ENCODE measurements around the gene OR13J1. TPM values are rescaled to one million over a fixed set of nuclear protein-coding genes. Genes with fewer than 3 reads are reported as not detected.

Gene OR13J1
- total RNA-seq, 1 donor from 2014 or later: not detected

GRCh38 chr9:35905912-35906679 is 35.9 kb upstream of the OR13J1 start, which contains the start of gene HRCT1:
Gene HRCT1, plus strand, starts transcription at chr9:35906202. Its CDS starts 86 bp downstream, at chr9:35906288.
- peak within 1 kb of the TSS; percentile 96 for H3K27ac Mint-ChIP-seq
- no peak within 1 kb of the TSS for H3K4me3 Mint-ChIP-seq

DNA sequence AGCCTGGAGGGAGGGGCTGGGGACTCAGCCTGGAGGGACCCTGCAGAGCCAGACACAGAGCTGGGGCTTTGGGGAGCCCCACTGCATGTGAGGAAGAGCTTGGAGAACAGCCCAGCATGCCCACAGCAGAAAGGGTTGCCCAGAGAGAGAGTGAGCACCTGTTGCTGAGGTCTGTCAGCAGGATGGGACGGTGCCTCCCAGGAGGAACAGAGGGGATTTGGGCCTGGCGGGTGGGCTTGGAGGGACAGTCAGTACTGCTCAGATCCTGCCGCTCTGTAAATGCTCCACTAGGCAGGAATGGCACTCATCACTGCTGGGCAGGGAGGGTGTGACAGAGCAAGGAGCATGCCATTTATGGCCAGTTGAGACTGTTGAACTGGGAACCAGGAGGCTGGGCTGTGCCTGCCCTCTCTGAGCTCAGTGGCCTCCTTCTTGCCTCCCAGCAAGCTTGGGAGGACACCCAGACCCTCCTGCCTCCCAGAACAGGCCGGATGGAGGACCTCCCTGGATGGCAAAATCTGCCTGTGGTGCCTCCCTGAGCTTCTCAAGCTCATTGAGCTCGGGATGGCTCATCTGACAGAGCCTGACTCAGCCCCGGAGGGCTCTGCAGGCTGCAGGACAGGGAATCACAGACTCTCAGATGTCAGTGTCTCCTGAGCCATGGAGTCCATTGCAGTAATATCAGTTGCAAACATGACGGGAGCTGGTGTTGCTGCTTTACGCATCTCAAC is 35.0 kb upstream of the OR13J1 start:
- no peaks in the 10 kb centered on the region for H3K36me3 Mint-ChIP-seq
- peak overlapping the region; percentile 16 for H3K27ac Mint-ChIP-seq
- H3K9me3 Mint-ChIP-seq: no peaks in the 10 kb centered on the region
- no peak overlapping the region for H3K4me3 Mint-ChIP-seq
- H3K4me1 Mint-ChIP-seq: peaks cover 56% of the 10 kb centered on the region
- H3K27me3 Mint-ChIP-seq (ENCODE audit: low read depth): peaks cover 18% of the 10 kb centered on the region
- TF ChIP-seq CTCF (IDR thresholded peaks at IDR 0.05; ENCODE audit: unreplicated experiment): no peak
- DNase-seq (ENCODE audit: low spot score in 2 of 2, unreplicated experiment in 2 of 2): no peak

More at GRCh38 chr9:35905912-35906679, 35.9 kb upstream of the OR13J1 start, which contains the start of gene HRCT1:
- H3K27me3 Mint-ChIP-seq (ENCODE audit: low read depth): peaks cover 12% of the 10 kb centered on the region
- H3K4me1 Mint-ChIP-seq: peaks cover 62% of the 10 kb centered on the region
- no peak for TF ChIP-seq CTCF (IDR thresholded peaks at IDR 0.05; ENCODE audit: unreplicated experiment)
- H3K36me3 Mint-ChIP-seq: no peaks in the 10 kb centered on the region
- no peaks in the 10 kb centered on the region for H3K9me3 Mint-ChIP-seq
- peak in 1 of 2 experiments; percentile 65 for DNase-seq (ENCODE audit: low spot score in 2 of 2, unreplicated experiment in 2 of 2)

DNA sequence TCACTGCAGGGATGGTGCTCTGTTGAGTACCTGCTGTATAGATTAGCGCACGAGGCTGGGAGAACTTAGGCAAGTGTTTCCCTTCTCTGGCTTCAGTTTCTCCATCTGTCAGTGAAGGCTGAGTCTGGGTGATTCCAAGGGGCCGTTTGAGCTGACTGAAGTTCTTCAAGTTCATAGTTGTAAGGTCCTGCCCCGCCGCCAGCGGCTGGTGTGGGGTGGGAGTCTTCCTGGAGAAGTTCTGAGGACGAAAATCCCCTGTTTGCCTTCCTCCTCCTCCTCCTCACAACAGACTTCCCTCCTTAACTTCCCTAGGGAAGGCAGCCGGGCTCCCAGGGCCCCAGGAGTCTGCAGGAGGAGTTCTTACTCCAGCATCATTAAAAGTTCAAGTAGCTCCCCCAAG is 34.1 kb upstream of the OR13J1 start:
- Mint-ChIP-seq H3K36me3 (no peaks in the 10 kb centered on the region), H3K9me3 (no peaks in the 10 kb centered on the region), H3K27ac (no peak overlapping the region), H3K27me3 (ENCODE audit: low read depth) (peaks cover 19% of the 10 kb centered on the region), H3K4me3 (no peak overlapping the region), H3K4me1 (peaks cover 51% of the 10 kb centered on the region)
- no peak for DNase-seq (ENCODE audit: low spot score in 2 of 2, unreplicated experiment in 2 of 2)
- no peak for TF ChIP-seq CTCF (IDR thresholded peaks at IDR 0.05; ENCODE audit: unreplicated experiment)

DNA sequence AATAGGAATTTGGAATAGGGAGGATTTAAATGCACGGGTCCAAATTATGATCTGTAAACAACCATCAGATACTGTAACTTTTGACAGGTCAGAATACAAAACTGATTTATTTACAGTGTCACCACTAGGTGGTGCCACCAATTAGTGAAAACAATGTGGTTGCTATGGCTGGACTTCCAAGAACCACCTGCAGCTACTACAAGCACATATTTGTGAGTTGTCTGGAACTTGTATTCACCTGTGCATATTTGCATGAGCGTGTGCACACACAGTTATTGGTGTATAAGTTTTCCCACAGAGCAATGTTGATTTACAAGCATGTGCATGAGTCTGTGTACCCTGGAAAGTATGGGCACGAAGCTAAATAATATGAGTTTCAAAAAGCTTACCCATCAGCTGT is 32.8 kb upstream of the OR13J1 start:
- DNase-seq (ENCODE audit: low spot score in 2 of 2, unreplicated experiment in 2 of 2): no peak
- peak; percentile 77 for TF ChIP-seq CTCF (IDR thresholded peaks at IDR 0.05; ENCODE audit: unreplicated experiment)
- Mint-ChIP-seq H3K4me3 (no peak overlapping the region), H3K27me3 (ENCODE audit: low read depth) (peaks cover 29% of the 10 kb centered on the region), H3K9me3 (no peaks in the 10 kb centered on the region), H3K36me3 (no peaks in the 10 kb centered on the region), H3K27ac (no peak overlapping the region), H3K4me1 (peaks cover 38% of the 10 kb centered on the region)

- no peak for DNase-seq (ENCODE audit: low spot score in 2 of 2, unreplicated experiment in 2 of 2)
- H3K4me3 Mint-ChIP-seq: no peak overlapping the region
- peaks cover 2% of the 10 kb centered on the region for H3K4me1 Mint-ChIP-seq
- peaks cover 53% of the 10 kb centered on the region for H3K27me3 Mint-ChIP-seq (ENCODE audit: low read depth)
- TF ChIP-seq CTCF (IDR thresholded peaks at IDR 0.05; ENCODE audit: unreplicated experiment): no peak
- no peaks in the 10 kb centered on the region for H3K9me3 Mint-ChIP-seq
- H3K36me3 Mint-ChIP-seq: no peaks in the 10 kb centered on the region
- no peak overlapping the region for H3K27ac Mint-ChIP-seq
These were observed 28.8 kb upstream of the OR13J1 start for GRCh38 chr9:35899021-35899420.

Data from mesothelial cell of epicardium (in vitro differentiated cells).